Activated gamma-delta T cell (primary cell): Measurements from ENCODE around the gene RNF6.
"Not testable (repeated sequence)": the region's sequence is repeated elsewhere in the genome, so short reads cannot be mapped to it uniquely, and the experiment has no call there.

Source experiments
- DNase-seq: peaks from one replicate; lab custom pipeline; 2025; lab: John Stamatoyannopoulos, UW
- total RNA-seq, 2 donors: gene quantifications; one replicate each; lab custom pipeline; 2026; lab: John Stamatoyannopoulos, UW

The RNF6 gene
- total RNA-seq = 119 to 136 reads per million in 2 donors

DNA sequence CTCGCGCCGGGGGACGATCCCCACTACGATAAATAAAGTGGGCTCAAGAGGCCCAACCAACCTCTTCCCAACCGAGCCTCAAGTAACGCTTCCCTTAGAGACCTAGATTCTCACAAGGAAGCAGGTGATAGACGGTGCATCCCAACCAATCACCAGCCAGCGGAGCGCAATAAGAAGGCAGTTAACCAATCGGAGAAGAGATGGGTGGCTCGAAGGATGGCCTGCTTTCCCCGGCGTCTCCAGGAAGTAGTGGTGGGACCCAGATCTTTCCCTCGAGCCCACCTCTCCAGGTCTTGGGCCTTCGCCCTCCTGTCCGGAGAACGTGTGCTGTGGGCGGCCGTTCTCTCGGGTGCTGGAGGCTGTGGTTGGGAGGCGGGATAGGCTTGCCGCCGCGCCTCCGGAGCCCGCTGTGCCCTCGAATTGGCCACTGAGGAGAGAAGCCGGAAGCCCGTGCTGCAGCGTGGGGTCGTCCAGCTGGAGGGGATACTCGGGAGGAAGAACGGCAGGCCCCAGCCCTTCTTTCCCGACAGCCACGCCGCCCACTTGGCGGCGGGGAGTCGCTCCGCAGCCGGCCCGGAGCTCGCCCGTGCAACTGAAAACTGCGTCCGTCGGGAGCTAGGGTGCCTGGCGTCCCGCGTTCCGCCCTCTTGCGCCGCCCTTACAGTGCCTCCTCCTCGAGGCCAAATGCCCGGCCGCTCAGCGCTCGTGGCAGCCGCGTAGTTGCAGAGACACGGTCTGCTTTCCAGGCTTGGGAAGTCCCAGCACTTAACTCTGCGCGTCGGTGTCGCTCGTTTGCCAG lies at the start of gene RNF6:
Gene RNF6 (minus strand): TSS at position 594 of the 799 bp plus-strand sequence. CDS start 2,665 bp downstream, outside the sequence.
- DNase-seq = peak; percentile 63

DNA sequence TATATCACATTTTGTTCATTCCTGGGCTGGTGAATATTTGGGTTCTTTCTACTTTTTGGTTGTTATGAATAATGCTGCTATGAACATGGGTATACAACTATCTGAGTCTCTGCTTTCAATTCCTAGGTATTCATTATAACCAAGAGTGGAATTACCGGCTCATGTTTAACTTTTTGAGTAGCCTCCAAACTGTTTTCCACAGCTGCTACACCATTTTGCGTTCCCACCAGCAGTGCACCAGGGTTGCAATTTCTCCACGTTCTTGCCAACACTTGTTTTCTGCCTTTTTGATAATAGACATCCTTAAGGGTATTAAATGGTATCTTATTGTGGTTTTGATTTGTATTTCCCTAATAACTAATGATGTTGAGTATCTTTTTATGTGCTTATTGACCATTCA lies 48.6 kb upstream of the RNF6 start:
- DNase-seq = no peak

DNA sequence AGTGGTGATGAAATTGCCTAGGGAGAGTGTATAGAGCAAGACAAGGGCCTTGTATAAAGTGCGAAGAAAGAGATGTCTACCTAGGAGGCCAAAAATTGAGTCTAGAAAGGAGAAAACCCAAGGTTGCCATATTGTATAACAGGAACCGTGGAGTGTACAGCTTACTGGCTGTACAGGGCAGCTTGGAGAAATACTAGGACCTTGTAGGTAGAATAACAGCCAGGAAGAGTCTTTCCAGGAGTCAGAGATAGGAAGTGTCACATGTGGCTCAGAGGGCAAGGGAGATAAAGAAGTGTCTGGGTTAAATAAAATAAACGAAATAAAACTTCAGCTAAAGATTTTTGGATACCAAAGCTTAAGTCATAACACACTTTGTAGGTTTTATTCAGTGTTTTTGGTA lies 44.2 kb upstream of the RNF6 start:
- DNase-seq = no peak

DNA sequence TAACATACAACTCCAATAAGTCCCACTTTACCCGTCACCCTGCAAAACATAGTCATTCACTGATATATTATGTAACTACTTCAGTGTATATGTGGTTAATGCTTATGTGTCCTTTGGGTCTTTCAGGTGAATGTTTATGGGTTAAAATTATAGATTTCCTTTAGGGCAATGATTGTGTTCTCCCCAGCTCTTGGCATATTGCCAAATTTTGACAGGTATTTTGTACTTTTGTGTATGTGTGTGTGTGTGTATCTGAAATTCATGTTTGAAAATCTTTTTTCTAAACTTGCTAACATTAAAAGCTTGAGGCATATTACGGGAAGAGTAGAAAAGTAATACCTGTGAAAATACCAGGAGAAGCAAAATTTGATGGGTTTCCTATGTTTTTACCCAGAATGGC lies 40.0 kb upstream of the RNF6 start:
- no peak for DNase-seq

DNA sequence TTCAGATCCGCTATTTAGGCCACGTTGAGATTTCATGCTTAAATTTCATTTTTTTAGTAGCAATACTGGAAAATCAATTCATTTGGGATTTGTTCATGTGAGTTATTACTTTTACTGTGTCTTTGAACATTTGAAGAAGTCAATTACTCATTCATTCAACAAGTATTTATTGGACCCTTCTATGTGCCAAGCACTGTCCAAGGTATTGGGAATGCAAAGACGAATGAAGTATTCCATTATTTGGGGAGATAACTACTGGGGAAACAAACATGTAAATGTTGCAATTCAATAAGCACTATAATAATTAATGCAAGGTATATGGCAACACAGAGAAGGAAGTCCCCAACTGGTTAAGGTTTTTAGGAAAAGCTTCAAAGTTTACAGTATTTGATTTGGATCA lies 37.5 kb upstream of the RNF6 start:
- no peak for DNase-seq

DNA sequence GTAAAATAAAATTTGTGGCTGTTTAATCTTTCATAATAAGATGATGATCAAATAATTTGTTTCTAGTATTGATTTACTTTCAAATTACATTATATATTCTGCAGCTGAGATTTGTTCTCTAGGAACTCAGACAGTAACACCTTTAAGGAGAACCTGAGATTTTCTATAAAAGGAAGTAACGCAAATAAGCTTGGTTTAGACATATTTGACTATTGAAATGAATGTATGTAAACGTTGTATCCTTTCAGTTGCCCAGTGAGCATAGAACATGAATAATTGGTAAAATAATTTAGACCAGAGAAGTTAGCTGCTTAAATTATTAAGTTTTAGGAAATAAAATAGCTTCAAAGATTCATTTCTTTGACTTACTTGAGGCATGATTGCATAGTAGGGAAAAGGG lies 34.9 kb upstream of the RNF6 start:
- no peak for DNase-seq

DNA sequence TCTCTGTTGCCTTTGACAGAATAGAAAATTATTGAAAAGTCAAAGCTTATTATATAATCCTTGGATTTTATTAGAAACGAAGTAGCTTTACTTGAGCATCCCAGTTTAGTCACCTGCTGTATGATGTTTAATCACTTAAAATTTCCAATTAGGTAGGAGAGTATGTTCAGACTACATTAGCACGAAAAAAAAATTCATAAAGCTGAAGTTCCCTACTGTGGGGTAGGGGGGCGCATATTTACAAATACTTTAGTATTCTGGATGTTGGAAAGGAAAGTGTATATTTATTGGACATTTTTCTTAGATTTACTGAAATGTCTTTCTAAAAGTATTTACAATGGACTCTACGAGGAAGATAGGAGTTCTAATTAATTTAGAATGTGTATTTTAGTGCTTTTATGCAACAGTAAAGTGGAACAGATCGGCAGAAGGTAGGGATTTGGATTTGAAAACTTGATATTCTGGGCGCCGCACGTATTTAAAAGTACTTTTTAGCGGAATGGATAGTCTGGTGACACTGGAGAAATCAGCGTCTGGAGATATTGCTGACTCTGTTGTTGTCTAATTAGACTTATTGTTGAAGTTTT lies 33.7 kb upstream of the RNF6 start:
- DNase-seq = no peak

DNA sequence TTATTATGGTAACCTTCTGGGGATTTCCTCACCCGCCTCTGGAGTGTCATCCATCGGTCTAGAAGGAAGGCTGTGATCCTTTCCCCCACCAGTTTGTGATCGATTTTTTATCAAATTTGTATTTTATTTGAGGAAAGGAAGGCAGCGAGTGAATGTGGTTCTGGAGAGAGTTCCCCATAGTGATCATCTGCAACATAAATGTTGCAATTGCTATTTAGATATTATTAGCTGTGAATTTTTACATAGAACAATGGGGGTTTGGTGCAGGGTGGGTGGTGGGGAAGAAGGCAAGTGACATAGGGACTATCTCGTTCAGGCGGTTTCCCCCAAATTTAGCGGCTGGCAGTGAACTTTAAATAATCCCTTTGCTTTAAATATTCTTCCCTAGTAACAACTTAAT lies 33.0 kb upstream of the RNF6 start:
- DNase-seq = no peak

DNA sequence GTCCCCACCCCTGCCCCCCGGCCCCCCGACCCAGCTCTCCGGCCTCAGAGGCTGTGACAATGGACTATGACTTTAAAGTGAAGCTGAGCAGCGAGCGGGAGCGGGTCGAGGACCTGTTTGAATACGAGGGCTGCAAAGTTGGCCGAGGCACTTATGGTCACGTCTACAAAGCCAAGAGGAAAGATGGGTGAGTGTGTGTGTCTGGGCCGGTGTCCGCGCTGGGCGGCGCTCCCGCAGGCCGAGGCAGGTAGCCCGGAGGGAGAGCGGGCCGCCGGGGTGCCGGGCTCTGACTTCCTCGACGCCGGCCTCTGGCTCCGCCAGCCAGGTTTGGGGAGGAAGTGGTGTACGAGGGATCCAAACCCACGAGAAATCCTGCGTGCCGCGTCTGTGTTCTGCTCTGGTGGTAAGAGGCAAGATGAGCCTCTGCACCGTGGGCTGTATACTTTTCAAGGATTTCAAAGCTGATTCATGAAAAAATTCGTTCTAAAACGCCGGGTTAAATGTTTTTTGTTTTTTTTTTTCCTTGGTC lies 32.5 kb upstream of the RNF6 start:
- DNase-seq = peak; percentile 35

DNA sequence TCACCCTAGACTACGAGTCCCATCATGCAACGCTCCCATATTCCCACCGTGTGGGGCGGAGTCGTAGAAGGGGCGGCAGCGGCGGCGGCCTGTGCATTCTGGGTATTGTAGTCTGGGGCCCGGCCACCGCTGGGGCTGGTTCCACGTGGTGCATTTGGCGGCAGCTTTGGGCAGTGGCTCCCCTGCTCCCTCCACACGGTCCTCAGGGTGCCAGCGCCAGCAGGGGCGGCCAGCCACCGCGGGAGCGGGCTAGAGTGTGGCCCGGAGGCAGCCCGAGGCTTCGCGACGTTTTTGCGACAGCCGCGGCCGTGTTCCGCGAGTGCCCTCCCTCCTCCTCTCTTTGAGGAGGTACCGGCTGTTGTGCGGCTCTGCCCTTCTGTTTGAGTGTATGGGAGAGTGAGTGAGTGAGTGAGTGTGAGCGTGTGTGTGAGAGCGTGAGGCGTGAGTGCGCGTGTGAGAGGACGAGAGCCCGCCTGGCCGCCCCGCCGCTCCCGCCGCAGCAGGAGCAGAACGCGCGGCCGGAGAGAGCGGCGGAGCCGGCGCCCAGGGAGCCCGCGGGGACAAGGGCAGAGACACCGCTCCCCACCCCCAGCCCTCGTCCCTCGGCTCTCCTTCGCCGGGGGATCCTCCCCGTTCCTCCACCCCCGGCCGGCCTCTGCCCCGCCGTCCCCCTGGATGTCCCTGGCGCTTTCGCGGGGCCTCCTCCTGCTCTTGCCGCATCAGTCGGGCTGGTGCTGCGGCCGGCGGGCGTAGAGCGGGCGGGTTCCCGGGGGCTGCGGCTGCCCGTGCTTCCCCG lies 31.9 kb upstream of the RNF6 start, which contains the start of gene CDK8:
Gene CDK8 (plus strand): TSS at position 343 of the 796 bp plus-strand sequence. CDS start 513 bp downstream, outside the sequence.
- DNase-seq = peak; percentile 80

DNA sequence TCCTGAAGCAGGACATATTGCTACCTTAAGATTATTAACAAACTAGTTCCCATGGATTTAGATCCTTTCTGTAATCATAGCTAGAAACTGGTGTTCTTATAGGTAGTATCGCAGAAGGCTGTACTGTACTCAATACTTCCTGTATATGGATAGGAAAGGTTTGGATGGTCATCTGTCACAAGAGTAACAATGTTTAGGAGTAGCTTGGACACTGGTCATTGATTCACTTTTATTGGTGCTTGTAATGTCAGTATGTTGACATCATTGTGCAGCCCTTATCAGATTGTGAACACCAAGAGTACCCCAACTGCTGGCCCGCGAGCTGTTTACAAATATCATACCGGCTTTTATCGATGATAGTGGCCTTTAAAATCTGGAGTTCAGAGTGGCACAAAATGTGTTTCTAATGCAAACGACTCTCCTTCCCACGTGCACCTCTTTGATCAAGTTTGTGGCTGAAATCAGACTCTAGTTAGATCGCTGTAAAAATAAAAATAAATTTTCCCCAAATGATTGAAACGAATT lies 31.2 kb upstream of the RNF6 start:
- no peak for DNase-seq

DNA sequence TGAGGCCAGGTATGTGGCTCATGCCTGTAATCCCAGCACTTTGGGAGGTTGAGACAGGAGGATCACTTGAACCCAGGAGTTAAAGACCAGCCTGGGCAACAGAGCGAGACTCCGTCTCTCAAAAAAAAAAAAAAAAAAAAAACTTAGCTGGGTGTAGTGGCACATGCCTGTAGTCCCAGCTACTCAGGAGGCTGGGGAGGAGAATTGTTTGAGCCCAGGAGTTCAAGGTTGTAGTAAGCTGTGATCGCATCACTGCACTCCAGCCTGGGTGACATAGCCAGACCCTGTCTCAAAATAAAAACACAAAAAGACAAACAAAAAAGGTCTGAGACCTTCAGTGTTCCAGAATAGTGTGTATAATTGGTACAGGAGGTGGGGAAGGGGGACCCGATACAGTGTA lies 29.9 kb upstream of the RNF6 start:
- not testable (repeated sequence) for DNase-seq

DNA sequence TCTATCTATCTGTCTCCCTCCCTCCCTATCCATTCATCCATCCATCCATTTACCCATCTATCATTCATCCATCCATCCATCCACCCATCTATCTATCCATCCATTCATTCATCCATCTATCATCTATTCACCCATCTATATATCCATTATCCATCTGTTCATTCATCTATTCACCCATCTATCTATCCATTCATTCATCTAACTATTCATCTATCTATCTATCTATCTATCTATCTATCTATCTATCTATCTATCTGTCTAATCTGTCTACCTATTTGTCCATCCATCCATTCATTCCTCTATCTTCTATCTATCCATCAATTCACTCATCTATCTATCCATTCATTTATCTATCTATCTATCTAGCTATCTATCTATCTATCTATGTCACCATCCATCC lies 27.4 kb upstream of the RNF6 start:
- DNase-seq = no peak

DNA sequence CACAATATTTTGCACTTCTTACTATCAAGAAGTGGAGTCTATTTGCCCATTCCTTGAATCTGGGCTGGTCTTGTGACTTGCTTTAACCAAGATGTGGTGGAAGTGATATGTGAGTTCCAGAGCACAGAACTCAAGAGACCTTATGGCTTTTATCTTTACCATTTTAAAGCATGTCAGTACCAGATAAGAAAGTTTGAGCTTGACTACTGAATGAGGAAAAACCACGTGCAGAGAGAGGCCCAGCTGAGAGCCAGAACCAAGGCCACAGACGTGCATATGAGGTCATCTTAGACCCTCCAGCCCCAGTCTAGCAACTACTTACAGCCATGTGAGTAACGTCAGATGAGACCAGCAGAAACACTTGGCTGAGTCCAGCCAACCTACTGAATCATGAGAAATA lies 25.5 kb upstream of the RNF6 start:
- DNase-seq = no peak

DNA sequence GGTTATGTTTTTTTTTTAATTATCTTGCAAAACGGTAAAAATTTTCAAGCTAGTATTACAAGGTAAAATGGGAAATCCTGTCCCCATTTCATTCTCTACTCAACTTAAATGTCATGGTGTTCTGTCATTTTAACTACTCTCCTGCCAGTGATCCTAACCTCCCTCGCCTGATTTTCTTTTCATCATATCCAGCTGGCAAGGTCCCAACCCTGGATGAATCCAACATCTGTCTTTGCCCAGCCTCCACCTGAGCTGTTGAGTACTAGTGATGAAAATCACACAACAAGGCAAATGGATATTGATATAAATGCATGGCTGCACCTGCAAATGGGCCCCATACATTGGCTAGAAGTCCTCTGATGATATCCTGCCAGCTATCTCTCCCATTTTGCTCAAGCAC lies 24.9 kb upstream of the RNF6 start:
- DNase-seq = no peak

DNA sequence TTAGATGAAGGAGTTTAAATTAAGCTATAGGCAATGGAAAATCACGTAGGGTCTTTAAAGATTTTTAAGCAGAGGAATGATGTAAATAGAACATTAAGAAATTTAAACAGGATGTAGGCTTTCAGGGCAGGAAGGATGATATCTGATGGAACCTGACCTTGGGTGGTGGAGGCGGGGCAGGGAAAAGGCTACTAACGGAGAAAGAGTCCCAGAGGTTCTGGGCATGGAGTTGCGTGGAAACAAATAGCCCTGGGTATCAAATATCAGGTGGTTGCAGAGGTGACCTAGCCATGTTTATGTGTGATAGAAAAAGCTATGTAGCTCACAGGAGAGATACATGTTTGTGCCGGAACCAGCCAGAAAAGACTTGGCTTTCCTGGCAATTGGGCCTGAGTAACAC lies 24.0 kb upstream of the RNF6 start:
- DNase-seq = no peak

DNA sequence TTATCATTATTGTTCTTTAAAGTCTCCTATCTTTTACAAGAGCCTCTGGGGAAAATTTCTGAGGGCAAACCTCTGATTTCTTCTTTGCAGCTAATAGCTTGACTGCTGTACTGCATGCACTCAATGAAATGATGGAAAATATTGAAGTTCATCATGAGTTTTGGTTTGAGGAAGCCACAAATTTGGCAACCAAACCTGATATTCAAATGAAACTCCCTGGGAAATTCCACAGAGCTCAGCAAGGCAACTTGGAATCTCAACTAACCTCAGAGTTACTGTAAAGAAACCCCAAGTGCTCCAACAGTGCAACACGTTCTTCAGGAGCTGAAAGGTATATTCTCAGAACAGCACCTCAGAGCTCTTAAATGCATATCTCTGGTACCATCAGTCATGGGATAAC lies 14.2 kb upstream of the RNF6 start:
- DNase-seq = no peak

DNA sequence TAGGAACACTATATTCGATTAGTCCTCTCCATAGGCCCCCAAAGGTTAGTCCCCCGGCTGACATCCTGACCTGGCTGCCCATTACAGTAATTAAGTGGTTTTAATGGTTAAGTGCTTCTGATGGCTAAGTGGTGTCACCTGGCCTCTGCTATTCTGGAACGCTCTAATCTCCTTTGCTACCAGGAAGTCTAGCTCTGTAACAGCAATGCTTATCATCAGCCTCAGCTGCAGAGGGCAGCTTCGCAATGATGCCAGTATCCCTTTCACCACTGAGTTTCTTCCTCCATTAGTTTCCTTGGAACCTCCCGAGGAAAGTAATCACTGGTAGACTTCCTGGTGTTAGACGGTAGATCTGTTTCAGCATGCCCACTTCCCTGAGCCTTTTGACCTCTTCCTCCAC lies 8.6 kb upstream of the RNF6 start:
- no peak for DNase-seq

DNA sequence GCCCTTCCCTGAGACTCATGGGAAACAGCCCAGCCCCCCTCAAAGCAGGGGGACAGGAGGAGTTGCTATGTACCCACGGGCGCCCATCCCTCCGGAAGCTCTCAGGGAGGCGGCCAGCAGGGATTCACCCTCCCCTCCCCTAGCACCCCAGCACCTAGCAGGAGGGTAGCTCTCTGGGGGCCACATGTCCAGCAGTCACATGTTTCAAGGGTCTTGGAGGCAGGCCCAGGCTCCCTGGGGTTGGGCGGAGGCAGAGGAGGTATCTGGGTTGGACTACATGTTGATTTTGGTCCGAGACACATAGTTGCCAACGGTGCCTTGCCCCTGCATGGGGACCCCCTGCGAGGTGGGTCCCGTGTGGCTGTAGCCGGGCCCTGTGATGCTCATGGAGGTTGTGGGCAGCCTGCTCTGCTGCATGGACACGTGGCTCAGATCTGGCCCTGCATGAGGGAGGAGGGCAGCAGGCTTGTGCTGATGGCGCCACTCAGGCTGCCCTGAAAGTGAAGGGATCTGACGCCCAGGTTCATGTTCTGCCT lies 7.0 kb upstream of the RNF6 start:
- no peak for DNase-seq

DNA sequence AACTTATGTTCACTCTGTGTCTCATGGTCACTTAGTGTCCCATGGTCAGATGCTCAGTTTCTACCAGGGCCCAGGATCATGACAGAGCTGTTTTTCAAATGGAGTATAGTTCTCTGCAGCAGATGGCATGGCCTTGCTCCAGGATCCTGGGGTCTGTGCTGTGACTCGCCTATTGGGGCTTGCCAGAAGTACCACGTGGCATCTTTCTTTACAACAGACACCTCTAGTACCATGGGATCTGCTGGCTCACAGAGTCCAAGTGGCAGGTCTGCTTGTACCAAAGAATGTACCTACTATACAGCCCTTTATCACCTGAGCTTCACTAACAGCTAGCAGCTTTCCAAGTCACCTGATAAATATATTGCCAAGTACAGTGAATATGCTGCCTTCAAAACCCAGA lies 6.0 kb upstream of the RNF6 start:
- no peak for DNase-seq

DNA sequence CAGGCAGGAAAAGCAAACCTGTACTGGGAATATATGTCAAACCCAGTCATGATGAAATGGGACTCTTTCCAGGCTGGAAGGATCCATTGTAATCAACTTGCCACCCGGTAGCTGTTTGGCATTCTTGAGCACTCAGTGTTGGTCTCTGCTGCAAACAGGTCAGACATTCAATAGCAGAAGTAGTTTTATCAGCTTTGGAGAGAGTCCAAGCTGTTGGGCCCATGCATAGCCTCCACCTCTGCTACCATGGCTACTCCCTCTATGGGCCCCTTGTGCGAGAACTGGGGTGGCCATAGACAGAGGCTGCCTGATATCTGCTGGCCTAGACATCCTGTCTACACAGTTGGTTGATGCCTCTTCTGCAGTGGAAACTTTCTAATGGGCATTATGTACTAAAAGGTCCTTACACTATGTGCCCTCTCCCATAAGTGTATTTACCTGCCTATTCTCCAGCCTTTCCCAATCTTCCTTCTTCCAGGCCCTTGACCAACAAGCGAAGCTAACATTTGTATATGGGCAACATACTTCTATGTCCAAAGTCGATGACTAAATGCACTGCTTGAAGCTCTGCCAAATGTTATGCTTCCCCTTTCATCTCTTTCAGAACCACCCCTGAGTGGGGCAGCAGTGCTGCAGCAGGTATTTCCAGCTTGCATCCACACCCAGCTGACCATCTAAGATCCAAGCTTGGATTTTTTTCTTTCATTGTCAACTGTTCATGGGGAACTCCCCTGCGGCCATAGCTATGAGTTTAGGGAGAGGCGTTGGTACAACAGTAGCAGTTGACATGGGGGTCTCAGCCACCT lies 5.3 kb upstream of the RNF6 start:
- no peak for DNase-seq
